ENCODE data around the gene WDR4. TPM values are rescaled to one million over a fixed set of nuclear protein-coding genes. Genes with fewer than 3 reads are reported as not detected.

WDR4 gene
- polyA plus RNA-seq, 2 donors, result 10.4 to 13.1 TPM

DNA sequence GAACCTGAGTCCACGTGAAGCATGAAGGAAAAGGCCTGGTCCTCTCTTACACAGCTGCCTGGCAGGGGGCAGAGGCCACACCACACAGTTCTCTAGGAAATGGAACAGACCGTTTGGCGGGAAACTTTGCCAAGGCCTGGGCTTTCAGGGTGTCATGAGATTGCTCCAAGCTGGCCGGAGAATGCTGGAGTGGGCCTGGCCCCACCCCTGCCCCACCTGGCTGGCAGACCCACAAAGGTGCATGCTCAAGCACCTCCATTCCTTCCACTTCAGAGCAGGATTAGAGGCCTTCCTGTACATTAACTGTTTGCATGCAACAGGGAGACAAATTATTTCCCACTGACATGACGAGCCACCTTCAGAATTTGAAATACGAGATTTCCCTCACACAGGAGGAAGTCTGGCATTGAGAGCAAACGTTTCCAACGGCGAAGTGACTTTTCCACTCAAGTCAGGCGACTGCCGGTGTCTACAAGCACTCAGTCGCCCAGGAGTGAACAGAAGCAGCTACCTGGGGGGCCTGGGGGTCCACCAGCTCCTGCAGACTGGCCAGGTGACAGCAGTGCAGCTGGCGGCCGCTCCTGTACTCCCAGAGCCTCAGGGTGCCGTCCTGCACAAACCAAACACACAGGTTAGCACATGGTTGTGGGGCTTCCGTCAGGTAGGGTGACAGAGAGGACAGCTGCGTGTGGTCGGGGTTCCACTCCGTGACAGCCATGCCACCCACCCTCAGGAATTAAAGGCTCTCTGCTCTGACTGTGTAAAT is 24.0 kb downstream of the WDR4 start:
- Histone ChIP-seq H3K27me3 (ENCODE audit: control insufficient read depth in 1 of 2, insufficient read depth in 2 of 2, low read length in 2 of 2) (no peaks in the 10 kb centered on the region), H3K9me3 (ENCODE audit: control insufficient read depth in 2 of 2, insufficient read depth in 1 of 2, low read depth in 1 of 2, low read length in 1 of 2) (peaks cover 0 to 4% of the 10 kb centered on the region in 2 donors), H3K4me1 (ENCODE audit: control insufficient read depth in 2 of 2, insufficient read depth in 2 of 2, low read length in 1 of 2) (no peaks in the 10 kb centered on the region), H3K36me3 (ENCODE audit: control insufficient read depth in 2 of 2, insufficient read depth in 2 of 2, low read length in 1 of 2) (peaks cover 37 to 86% of the 10 kb centered on the region in 2 donors), H3K4me3 (ENCODE audit: low read depth in 1 of 2, low read length in 2 of 2) (no peak overlapping the region), H3K27ac (ENCODE audit: low read depth in 2 of 2, low read length in 1 of 2) (no peak overlapping the region)
- WGBS, 2 donors, result 87 to 89% methylated on average over 19 of the region's 19 CpGs

DNA sequence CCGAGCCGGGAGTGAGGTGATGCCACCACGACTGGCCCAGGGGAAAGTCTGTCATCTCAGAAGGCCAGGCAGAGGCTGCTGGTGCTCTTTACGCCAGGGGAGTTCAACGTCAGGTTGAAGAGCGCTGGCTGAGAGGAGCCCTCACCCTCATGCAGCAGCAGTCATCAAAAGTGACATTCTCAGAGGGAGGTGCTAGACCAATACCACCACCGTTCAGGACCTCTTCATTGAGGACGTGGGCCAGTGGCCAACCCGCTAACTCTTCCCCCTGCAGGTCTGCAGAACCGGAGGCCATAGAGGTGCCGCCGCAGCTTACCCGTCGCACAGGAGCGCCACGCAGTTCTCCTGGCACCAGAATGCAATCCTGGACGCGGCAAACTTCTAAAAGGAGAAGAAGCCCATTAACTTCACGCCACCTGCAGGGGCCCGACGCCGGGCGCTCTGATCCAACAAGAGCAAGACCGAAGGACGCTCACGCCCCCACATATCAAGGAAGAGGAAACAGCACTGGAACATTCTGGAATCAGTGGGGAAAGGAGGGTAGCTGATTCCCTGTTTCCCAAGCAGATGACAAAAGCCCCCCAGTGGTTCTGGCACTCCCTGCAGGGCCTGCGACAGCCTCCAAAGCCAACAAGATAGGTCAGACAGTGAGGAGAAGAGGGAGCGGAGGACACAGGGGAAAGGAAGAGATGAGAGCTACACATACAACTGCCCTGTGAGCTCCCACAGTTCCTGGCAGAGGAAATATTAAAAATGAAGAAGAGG is 24.9 kb downstream of the WDR4 start:
- no peaks in the 10 kb centered on the region for H3K27me3 ChIP-seq (ENCODE audit: control insufficient read depth in 1 of 2, insufficient read depth in 2 of 2, low read length in 2 of 2)
- H3K9me3 ChIP-seq (ENCODE audit: control insufficient read depth in 2 of 2, insufficient read depth in 1 of 2, low read depth in 1 of 2, low read length in 1 of 2), result peaks cover 0 to 4% of the 10 kb centered on the region in 2 donors
- peaks cover 34 to 87% of the 10 kb centered on the region in 2 donors for H3K36me3 ChIP-seq (ENCODE audit: control insufficient read depth in 2 of 2, insufficient read depth in 2 of 2, low read length in 1 of 2)
- H3K4me1 ChIP-seq (ENCODE audit: control insufficient read depth in 2 of 2, insufficient read depth in 2 of 2, low read length in 1 of 2), result no peaks in the 10 kb centered on the region
- no peak overlapping the region for H3K4me3 ChIP-seq (ENCODE audit: low read depth in 1 of 2, low read length in 2 of 2)
- 94% methylated on average over 28 of the region's 28 CpGs for WGBS, 2 donors
- H3K27ac ChIP-seq (ENCODE audit: low read depth in 2 of 2, low read length in 1 of 2), result no peak overlapping the region

- Histone ChIP-seq H3K27me3 (ENCODE audit: control insufficient read depth in 1 of 2, insufficient read depth in 2 of 2, low read length in 2 of 2) (no peaks in the 10 kb centered on the region), H3K27ac (ENCODE audit: low read depth in 2 of 2, low read length in 1 of 2) (no peak overlapping the region), H3K4me1 (ENCODE audit: control insufficient read depth in 2 of 2, insufficient read depth in 2 of 2, low read length in 1 of 2) (no peaks in the 10 kb centered on the region), H3K9me3 (ENCODE audit: control insufficient read depth in 2 of 2, insufficient read depth in 1 of 2, low read depth in 1 of 2, low read length in 1 of 2) (peaks cover 0 to 4% of the 10 kb centered on the region in 2 donors), H3K36me3 (ENCODE audit: control insufficient read depth in 2 of 2, insufficient read depth in 2 of 2, low read length in 1 of 2) (peaks cover 36 to 83% of the 10 kb centered on the region in 2 donors), H3K4me3 (ENCODE audit: low read depth in 1 of 2, low read length in 2 of 2) (no peak overlapping the region)
- 94 to 96% methylated on average over 20 of the region's 20 CpGs for WGBS, 2 donors
Measured at GRCh38 chr21:42853621-42854020, 25.7 kb downstream of the WDR4 start.

DNA sequence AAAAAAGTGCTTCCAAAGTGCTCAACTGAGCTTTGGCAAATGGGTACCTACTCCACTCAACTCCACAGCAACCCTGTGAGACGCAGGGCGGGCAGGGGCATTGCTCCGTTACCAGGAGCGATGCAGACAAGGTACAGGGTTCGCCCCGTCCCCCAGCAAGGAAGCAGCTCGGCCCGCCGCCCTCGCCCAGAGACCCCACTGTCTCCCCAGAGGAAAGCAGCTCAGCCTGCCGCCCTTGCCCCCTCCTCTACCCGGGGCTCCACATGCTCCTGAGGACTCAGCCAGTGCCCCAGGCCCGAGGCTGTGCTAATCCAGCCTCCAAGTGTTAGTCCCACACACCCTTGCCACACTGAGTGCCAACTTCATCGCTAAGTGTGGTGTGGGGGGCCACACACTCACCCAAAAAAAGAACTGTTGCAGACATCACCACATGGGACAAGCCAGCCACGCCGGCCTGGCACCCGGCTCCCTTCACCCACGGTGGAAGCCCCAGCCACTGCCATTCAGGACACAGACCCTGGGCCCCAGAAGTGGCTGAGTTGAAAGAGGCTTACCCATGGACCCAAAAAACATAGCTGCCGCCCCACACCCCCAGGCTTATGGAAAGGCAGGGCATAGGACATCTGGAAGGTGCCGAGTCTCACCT is 26.3 kb downstream of the WDR4 start:
- 97 to 98% methylated on average over 20 of the region's 20 CpGs for WGBS, 2 donors
- peaks cover 36 to 85% of the 10 kb centered on the region in 2 donors for H3K36me3 ChIP-seq (ENCODE audit: control insufficient read depth in 2 of 2, insufficient read depth in 2 of 2, low read length in 1 of 2)
- H3K4me3 ChIP-seq (ENCODE audit: low read depth in 1 of 2, low read length in 2 of 2), result no peak overlapping the region
- H3K4me1 ChIP-seq (ENCODE audit: control insufficient read depth in 2 of 2, insufficient read depth in 2 of 2, low read length in 1 of 2), result no peaks in the 10 kb centered on the region
- H3K27ac ChIP-seq (ENCODE audit: low read depth in 2 of 2, low read length in 1 of 2), result no peak overlapping the region
- peaks cover 0 to 4% of the 10 kb centered on the region in 2 donors for H3K9me3 ChIP-seq (ENCODE audit: control insufficient read depth in 2 of 2, insufficient read depth in 1 of 2, low read depth in 1 of 2, low read length in 1 of 2)
- H3K27me3 ChIP-seq (ENCODE audit: control insufficient read depth in 1 of 2, insufficient read depth in 2 of 2, low read length in 2 of 2), result no peaks in the 10 kb centered on the region

DNA sequence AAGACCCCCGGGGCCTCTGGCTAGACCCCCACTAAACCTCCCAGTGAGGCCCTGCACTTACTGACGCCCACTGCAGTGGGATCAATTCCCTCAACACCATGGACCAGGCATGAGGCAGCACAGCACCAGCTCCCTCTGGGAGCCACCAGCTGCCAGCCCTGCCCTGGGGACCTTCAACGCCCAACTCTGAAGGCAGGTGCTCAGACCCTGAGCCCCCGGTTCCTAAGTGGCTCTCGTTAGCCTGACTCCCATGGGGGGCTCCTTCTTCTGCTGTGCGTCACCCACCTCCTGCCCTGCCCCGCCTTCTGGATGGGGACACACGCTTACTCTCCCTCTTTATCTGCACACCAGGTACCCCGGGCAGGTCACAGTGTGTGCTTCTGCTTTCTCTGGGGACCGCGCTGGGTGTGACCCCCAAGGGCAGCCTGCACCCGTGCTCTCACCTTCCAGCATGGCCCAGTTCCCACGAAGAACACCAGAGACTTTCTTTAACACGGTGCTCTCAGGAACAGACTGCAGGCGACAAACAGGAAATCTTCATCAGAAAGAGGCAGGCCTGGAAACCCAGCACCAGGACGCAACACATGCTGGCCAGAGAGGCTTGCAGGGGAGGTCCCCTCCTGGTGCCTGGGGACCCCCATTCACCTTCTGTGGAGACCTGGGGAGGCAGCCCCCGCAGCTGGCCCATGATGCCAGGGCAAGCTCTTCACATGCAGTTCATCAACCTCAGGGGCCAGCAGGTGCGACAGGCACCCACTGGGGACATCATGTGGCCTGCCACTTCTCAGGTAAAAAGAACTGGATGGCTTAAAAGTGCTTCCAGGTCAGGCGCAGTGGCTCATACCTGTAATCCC is 27.3 kb downstream of the WDR4 start:
- no peaks in the 10 kb centered on the region for H3K4me1 ChIP-seq (ENCODE audit: control insufficient read depth in 2 of 2, insufficient read depth in 2 of 2, low read length in 1 of 2)
- H3K9me3 ChIP-seq (ENCODE audit: control insufficient read depth in 2 of 2, insufficient read depth in 1 of 2, low read depth in 1 of 2, low read length in 1 of 2), result peaks cover 0 to 4% of the 10 kb centered on the region in 2 donors
- peaks cover 32 to 85% of the 10 kb centered on the region in 2 donors for H3K36me3 ChIP-seq (ENCODE audit: control insufficient read depth in 2 of 2, insufficient read depth in 2 of 2, low read length in 1 of 2)
- H3K4me3 ChIP-seq (ENCODE audit: low read depth in 1 of 2, low read length in 2 of 2), result no peak overlapping the region
- no peak overlapping the region for H3K27ac ChIP-seq (ENCODE audit: low read depth in 2 of 2, low read length in 1 of 2)
- H3K27me3 ChIP-seq (ENCODE audit: control insufficient read depth in 1 of 2, insufficient read depth in 2 of 2, low read length in 2 of 2), result no peaks in the 10 kb centered on the region
- 93 to 95% methylated on average over 19 of the region's 19 CpGs for WGBS, 2 donors

GRCh38 chr21:42850866-42851391 is 28.4 kb downstream of the WDR4 start:
- H3K27ac ChIP-seq (ENCODE audit: low read depth in 2 of 2, low read length in 1 of 2), result no peak overlapping the region
- H3K4me1 ChIP-seq (ENCODE audit: control insufficient read depth in 2 of 2, insufficient read depth in 2 of 2, low read length in 1 of 2), result no peaks in the 10 kb centered on the region
- 81 to 87% methylated on average over 21 of the region's 21 CpGs for WGBS, 2 donors
- no peaks in the 10 kb centered on the region for H3K27me3 ChIP-seq (ENCODE audit: control insufficient read depth in 1 of 2, insufficient read depth in 2 of 2, low read length in 2 of 2)
- peaks cover 29 to 82% of the 10 kb centered on the region in 2 donors for H3K36me3 ChIP-seq (ENCODE audit: control insufficient read depth in 2 of 2, insufficient read depth in 2 of 2, low read length in 1 of 2)
- H3K4me3 ChIP-seq (ENCODE audit: low read depth in 1 of 2, low read length in 2 of 2), result no peak overlapping the region
- H3K9me3 ChIP-seq (ENCODE audit: control insufficient read depth in 2 of 2, insufficient read depth in 1 of 2, low read depth in 1 of 2, low read length in 1 of 2), result peaks cover 0 to 4% of the 10 kb centered on the region in 2 donors

GRCh38 chr21:42850463-42850862 is 28.9 kb downstream of the WDR4 start:
- Histone ChIP-seq H3K9me3 (ENCODE audit: control insufficient read depth in 2 of 2, insufficient read depth in 1 of 2, low read depth in 1 of 2, low read length in 1 of 2) (peaks cover 0 to 4% of the 10 kb centered on the region in 2 donors), H3K36me3 (ENCODE audit: control insufficient read depth in 2 of 2, insufficient read depth in 2 of 2, low read length in 1 of 2) (peaks cover 25 to 79% of the 10 kb centered on the region in 2 donors), H3K4me3 (ENCODE audit: low read depth in 1 of 2, low read length in 2 of 2) (no peak overlapping the region), H3K4me1 (ENCODE audit: control insufficient read depth in 2 of 2, insufficient read depth in 2 of 2, low read length in 1 of 2) (no peaks in the 10 kb centered on the region), H3K27ac (ENCODE audit: low read depth in 2 of 2, low read length in 1 of 2) (no peak overlapping the region), H3K27me3 (ENCODE audit: control insufficient read depth in 1 of 2, insufficient read depth in 2 of 2, low read length in 2 of 2) (no peaks in the 10 kb centered on the region)
- WGBS, 2 donors, result 87 to 93% methylated on average over 10 of the region's 10 CpGs

- WGBS, 2 donors, result 90 to 95% methylated on average over 24 to 29 of the region's 29 CpGs
- peaks cover 23 to 78% of the 10 kb centered on the region in 2 donors for H3K36me3 ChIP-seq (ENCODE audit: control insufficient read depth in 2 of 2, insufficient read depth in 2 of 2, low read length in 1 of 2)
Measured at GRCh38 chr21:42849759-42850412, 29.5 kb downstream of the WDR4 start.

More at GRCh38 chr21:42849759-42850412, 29.5 kb downstream of the WDR4 start:
- H3K27me3 ChIP-seq (ENCODE audit: control insufficient read depth in 1 of 2, insufficient read depth in 2 of 2, low read length in 2 of 2), result no peaks in the 10 kb centered on the region
- H3K4me1 ChIP-seq (ENCODE audit: control insufficient read depth in 2 of 2, insufficient read depth in 2 of 2, low read length in 1 of 2), result no peaks in the 10 kb centered on the region
- H3K27ac ChIP-seq (ENCODE audit: low read depth in 2 of 2, low read length in 1 of 2), result no peak overlapping the region
- peaks cover 0 to 4% of the 10 kb centered on the region in 2 donors for H3K9me3 ChIP-seq (ENCODE audit: control insufficient read depth in 2 of 2, insufficient read depth in 1 of 2, low read depth in 1 of 2, low read length in 1 of 2)
- no peak overlapping the region for H3K4me3 ChIP-seq (ENCODE audit: low read depth in 1 of 2, low read length in 2 of 2)

All from esophagus (tissue), 2 donors.